AG10803 (cell line): ENCODE results near the gene PTPRM.

Experiments
- DNase-seq: peaks from one replicate; pipeline ENCODE4 v3.0.0; 2010; ENCODE audit warnings: low read depth
- H3K4me3 ChIP-seq: 2 replicates; pipeline ENCODE4 v1.5.1; 2011; ENCODE audit warnings: mild to moderate bottlenecking, low read length, control low read depth
- TF ChIP-seq, protein P1 (sequence below): conservative IDR thresholded peaks from 2 replicates; pipeline ENCODE4 v1.5.1; 2011; ENCODE audit warnings: mild to moderate bottlenecking, low read length, control low read depth, inconsistent platforms

The PTPRM gene

DNA sequence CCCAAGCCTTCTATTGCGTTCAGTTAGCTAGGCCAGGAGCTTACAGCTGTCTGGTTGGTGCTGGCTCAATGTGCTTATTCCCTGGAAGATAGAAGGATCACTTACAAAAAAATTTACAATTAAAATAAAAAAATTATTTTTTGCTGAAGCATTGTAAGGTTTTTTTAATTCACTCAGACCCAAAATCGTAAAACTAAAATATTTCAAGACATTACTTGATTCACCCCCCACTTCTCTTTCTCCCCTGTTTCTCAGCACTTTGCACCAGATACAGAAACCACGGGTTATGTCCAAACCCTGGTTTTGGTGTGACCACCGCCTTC, 911 bp upstream of the PTPRM start:
- H3K4me3 ChIP-seq = peak overlapping the region; percentile 74
- no peak for DNase-seq
- TF ChIP-seq, protein P1, sequence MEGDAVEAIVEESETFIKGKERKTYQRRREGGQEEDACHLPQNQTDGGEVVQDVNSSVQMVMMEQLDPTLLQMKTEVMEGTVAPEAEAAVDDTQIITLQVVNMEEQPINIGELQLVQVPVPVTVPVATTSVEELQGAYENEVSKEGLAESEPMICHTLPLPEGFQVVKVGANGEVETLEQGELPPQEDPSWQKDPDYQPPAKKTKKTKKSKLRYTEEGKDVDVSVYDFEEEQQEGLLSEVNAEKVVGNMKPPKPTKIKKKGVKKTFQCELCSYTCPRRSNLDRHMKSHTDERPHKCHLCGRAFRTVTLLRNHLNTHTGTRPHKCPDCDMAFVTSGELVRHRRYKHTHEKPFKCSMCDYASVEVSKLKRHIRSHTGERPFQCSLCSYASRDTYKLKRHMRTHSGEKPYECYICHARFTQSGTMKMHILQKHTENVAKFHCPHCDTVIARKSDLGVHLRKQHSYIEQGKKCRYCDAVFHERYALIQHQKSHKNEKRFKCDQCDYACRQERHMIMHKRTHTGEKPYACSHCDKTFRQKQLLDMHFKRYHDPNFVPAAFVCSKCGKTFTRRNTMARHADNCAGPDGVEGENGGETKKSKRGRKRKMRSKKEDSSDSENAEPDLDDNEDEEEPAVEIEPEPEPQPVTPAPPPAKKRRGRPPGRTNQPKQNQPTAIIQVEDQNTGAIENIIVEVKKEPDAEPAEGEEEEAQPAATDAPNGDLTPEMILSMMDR = no peak

DNA sequence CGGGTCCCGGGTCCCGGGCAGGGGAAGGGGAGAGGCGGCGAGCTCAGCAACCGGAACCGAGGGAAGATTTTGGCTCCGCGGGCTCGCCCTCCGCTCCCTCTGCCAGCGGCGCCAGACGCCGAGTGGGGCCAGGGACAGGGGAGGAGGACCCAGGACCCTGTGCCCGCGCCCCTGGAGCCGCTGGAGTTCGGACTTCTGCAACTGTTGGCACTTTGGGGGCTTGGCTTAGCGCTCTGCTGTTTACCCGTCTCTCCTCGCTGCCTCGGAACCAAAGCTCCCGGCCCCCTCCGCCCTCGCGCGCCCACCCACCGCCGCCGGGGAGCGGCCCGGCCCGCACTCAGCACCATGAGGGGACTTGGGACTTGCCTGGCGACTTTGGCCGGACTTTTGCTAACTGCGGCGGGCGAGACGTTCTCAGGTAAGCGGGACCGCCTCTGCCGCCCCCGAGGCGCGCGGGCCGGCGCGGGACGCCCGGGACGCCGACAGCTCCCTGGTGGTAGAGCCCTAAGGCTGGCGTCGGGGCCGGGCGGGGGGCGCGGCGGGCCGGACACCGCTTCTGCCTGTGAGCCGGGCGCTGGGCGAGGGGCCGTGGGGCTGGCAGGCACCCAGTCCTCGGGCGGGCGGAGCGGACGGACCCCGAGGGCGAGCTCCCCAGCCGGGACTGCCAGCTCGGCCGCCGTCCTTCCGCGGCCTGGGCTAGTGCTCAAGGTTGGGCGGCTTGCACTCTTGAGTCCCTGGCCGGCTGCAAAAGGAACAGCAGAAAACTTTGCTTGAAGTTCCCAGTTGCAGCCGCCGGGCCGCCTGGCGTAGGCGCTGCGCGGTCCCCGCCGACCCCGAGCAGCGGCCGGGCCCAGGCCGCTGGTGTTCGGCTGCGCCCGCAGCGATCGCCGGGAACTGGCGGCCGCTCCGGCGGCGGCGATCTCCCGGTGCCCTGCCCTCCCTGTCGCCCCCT, 634 bp downstream of the PTPRM start:
- TF ChIP-seq, protein P1 = no peak
- peak overlapping the region; percentile 79 for H3K4me3 ChIP-seq
- DNase-seq = peak; percentile 68

- H3K4me3 ChIP-seq = peak overlapping the region; percentile 79
- peak; percentile 18 for DNase-seq
- TF ChIP-seq, protein P1 = no peak
Observed at GRCh38 chr18:7568426-7568825, 1.3 kb downstream of the PTPRM start.

DNA sequence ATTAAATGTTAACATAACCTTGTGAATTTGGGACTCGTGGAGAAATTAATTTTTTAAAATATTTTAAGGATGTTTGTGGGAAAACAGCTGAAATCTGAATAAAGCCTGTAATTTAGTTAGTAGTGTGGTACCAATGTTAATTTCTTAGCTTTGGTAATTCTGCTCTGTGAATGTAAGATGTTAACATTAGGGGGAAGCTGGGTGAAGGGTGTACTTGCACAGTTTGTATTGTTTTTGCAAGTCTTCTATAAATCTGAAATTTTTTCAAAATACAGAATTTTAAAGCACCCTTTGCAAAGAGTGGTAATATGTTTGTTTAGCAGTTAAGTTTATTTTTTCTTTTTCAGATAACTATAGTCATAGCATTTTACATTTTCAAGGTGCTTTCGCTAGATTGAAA, 4.5 kb downstream of the PTPRM start:
- no peak overlapping the region for H3K4me3 ChIP-seq
- TF ChIP-seq, protein P1 = no peak
- no peak for DNase-seq

DNA sequence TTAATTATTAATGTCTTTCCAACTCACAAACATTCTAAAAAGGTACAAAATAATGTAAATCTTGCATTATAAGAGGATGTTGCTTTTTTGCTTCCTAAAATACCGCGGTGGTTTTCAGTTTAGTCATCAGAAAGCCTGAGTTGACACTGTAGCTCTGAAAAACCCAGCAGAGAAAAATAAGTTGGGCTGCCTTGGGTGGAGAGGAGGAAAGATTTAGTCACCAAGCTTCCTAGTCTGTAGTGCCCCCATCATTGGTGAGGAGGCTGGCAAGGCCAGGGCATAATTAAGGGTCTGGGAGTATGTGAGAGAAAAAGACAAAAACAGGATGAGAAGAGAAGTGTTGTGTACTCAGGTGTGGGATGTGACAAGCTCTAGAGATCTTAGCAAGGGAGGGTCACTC, 5.7 kb downstream of the PTPRM start:
- H3K4me3 ChIP-seq = peak overlapping the region; percentile 18
- TF ChIP-seq, protein P1 = no peak
- peak; percentile 27 for DNase-seq

- DNase-seq = peak; percentile 49
- TF ChIP-seq, protein P1 = no peak
- H3K4me3 ChIP-seq = no peak overlapping the region
Observed at GRCh38 chr18:7575465-7576028, 8.4 kb downstream of the PTPRM start.

DNA sequence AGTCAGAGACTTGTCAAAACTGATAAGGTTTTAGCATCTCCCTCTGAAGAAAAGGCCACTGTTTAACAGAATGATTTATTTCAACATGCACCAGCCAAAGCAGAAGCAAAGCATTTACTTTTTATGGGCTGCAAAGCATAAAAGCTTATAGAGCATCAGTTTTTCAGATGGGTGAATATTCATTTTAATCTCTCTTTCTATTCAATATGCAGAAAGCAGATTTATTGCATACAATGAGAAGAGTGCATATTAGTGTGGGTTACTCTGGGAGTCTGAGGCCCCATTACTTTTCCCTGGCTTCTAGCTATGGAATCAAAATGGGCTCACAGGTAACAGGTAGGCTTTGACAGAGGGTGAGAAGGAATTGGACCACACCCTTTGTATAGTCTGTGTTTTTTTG, 9.0 kb downstream of the PTPRM start:
- no peak overlapping the region for H3K4me3 ChIP-seq
- TF ChIP-seq, protein P1 = no peak
- no peak for DNase-seq
